HEK293 (cell line): ENCODE data around the gene COL6A1.

Experiments used
- GLI2 ChIP-seq: fragments of 450-650 bp; formaldehyde crosslinking; IDR thresholded peaks from 2 replicates; pipeline ENCODE4; 2017; ENCODE audit warnings: missing biosample characterization, missing genetic modification characterization, low read depth, borderline replicate concordance
- GLIS2 ChIP-seq: fragments of 450-650 bp; formaldehyde crosslinking; IDR thresholded peaks from 2 replicates; pipeline ENCODE4 v1.5.1; 2016; ENCODE audit warnings: missing biosample characterization, missing genetic modification characterization
- HOXA7 ChIP-seq: sonication (generic); formaldehyde crosslinking; IDR thresholded peaks from 2 replicates; pipeline ENCODE4 v1.8.1; 2022; ENCODE audit warnings: missing genetic modification reagents, borderline replicate concordance
- KLF17 ChIP-seq: fragments of 450-650 bp; formaldehyde crosslinking; IDR thresholded peaks from 2 replicates; pipeline ENCODE4 v1.5.1; 2016; ENCODE audit warnings: missing biosample characterization, missing genetic modification characterization
- SALL2 ChIP-seq: fragments of 450-650 bp; formaldehyde crosslinking; IDR thresholded peaks from 2 replicates; pipeline ENCODE4 v1.5.0; 2017; ENCODE audit warnings: missing biosample characterization, mild to moderate bottlenecking, missing genetic modification characterization, borderline replicate concordance
- ZBTB11 ChIP-seq: fragments of 450-650 bp; formaldehyde crosslinking; conservative IDR thresholded peaks from 2 replicates; pipeline ENCODE4 v1.5.1; 2016; ENCODE audit warnings: low read depth, missing biosample characterization, missing genetic modification characterization
- ZBTB48 ChIP-seq: fragments of 450-650 bp; formaldehyde crosslinking; IDR thresholded peaks from 2 replicates; pipeline ENCODE4 v1.5.1; 2016; ENCODE audit warnings: missing biosample characterization, missing genetic modification characterization
- ZFP69B ChIP-seq: fragments of 450-650 bp; formaldehyde crosslinking; IDR thresholded peaks from 2 replicates; pipeline ENCODE4 v1.5.1; 2016; ENCODE audit warnings: missing biosample characterization, missing genetic modification characterization
- ZIC2 ChIP-seq: fragments of 450-650 bp; formaldehyde crosslinking; IDR thresholded peaks from 2 replicates; pipeline ENCODE4 v1.5.1; 2016; ENCODE audit warnings: missing biosample characterization, missing genetic modification characterization
- ZNF133 ChIP-seq: fragments of 450-650 bp; formaldehyde crosslinking; IDR thresholded peaks from 2 replicates; pipeline ENCODE4 v1.5.1; 2016; ENCODE audit warnings: missing biosample characterization, missing genetic modification characterization
- ZNF16 ChIP-seq: fragments of 450-650 bp; formaldehyde crosslinking; IDR thresholded peaks from 2 replicates; pipeline ENCODE4 v1.5.1; 2016; ENCODE audit warnings: low read depth, missing biosample characterization, missing genetic modification characterization
- ZNF175 ChIP-seq: fragments of 450-650 bp; formaldehyde crosslinking; IDR thresholded peaks from 2 replicates; pipeline ENCODE4 v1.5.1; 2016; ENCODE audit warnings: missing biosample characterization, missing genetic modification characterization
- ZNF184 ChIP-seq: fragments of 450-650 bp; IDR thresholded peaks from 2 replicates; pipeline ENCODE4 v1.5.1; 2018; ENCODE audit warnings: missing biosample characterization, mild to moderate bottlenecking, missing genetic modification characterization
- ZNF214 ChIP-seq: fragments of 450-650 bp; formaldehyde crosslinking; IDR thresholded peaks from 2 replicates; pipeline ENCODE4 v1.5.1; 2017; ENCODE audit warnings: missing biosample characterization, mild to moderate bottlenecking, missing genetic modification characterization, borderline replicate concordance
- ZNF221 ChIP-seq: fragments of 450-650 bp; formaldehyde crosslinking; IDR thresholded peaks from 2 replicates; pipeline ENCODE4 v1.5.1; 2017; ENCODE audit warnings: missing biosample characterization, missing genetic modification characterization, borderline replicate concordance
- ZNF292 ChIP-seq: fragments of 450-650 bp; formaldehyde crosslinking; IDR thresholded peaks from 2 replicates; pipeline ENCODE4 v1.5.1; 2016; ENCODE audit warnings: low read depth, missing biosample characterization, missing genetic modification characterization, borderline replicate concordance
- ZNF324 ChIP-seq: fragments of 450-650 bp; formaldehyde crosslinking; IDR thresholded peaks from 2 replicates; pipeline ENCODE4 v1.5.1; 2016; ENCODE audit warnings: missing biosample characterization, missing genetic modification characterization
- ZNF335 ChIP-seq: fragments of 450-650 bp; formaldehyde crosslinking; conservative IDR thresholded peaks from 2 replicates; pipeline ENCODE4 v1.5.1; 2016; ENCODE audit warnings: missing biosample characterization, missing genetic modification characterization
- ZNF394 ChIP-seq: fragments of 450-650 bp; formaldehyde crosslinking; IDR thresholded peaks from 2 replicates; pipeline ENCODE4 v1.5.1; 2016; ENCODE audit warnings: missing biosample characterization, missing genetic modification characterization, mild to moderate bottlenecking, moderate library complexity, borderline replicate concordance
- ZNF423 ChIP-seq: fragments of 450-650 bp; formaldehyde crosslinking; IDR thresholded peaks from 2 replicates; pipeline ENCODE4 v1.5.1; 2016; ENCODE audit warnings: missing biosample characterization, missing genetic modification characterization
- ZNF514 ChIP-seq: fragments of 450-650 bp; formaldehyde crosslinking; IDR thresholded peaks from 2 replicates; pipeline ENCODE4 v1.5.1; 2016; ENCODE audit warnings: missing biosample characterization, missing genetic modification characterization
- ZNF580 ChIP-seq: fragments of 450-650 bp; formaldehyde crosslinking; IDR thresholded peaks from 2 replicates; pipeline ENCODE4 v1.5.1; 2016; ENCODE audit warnings: missing biosample characterization, missing genetic modification characterization
- ZNF596 ChIP-seq: fragments of 450-650 bp; IDR thresholded peaks from 2 replicates; pipeline ENCODE4 v1.5.0; 2018; ENCODE audit warnings: missing biosample characterization, mild to moderate bottlenecking, missing genetic modification characterization, moderate library complexity
- ZNF664 ChIP-seq: fragments of 450-650 bp; formaldehyde crosslinking; IDR thresholded peaks from 2 replicates; pipeline ENCODE4 v1.5.1; 2016; ENCODE audit warnings: missing biosample characterization, missing genetic modification characterization
- ZNF76 ChIP-seq: fragments of 450-650 bp; formaldehyde crosslinking; IDR thresholded peaks from 2 replicates; pipeline ENCODE4; 2016; ENCODE audit warnings: low read depth, missing biosample characterization, missing genetic modification characterization, borderline replicate concordance
- ZXDB ChIP-seq: fragments of 450-650 bp; formaldehyde crosslinking; IDR thresholded peaks from 2 replicates; pipeline ENCODE4 v1.5.1; 2016; ENCODE audit warnings: missing biosample characterization, missing genetic modification characterization
- TF ChIP-seq, protein P1 (sequence below): fragments of 450-650 bp; formaldehyde crosslinking; IDR thresholded peaks from 2 replicates; pipeline ENCODE4 v1.5.1; 2016; ENCODE audit warnings: missing biosample characterization, missing genetic modification characterization
- TF ChIP-seq, protein P2 (sequence below): fragments of 450-650 bp; formaldehyde crosslinking; IDR thresholded peaks from 2 replicates; pipeline ENCODE4 v1.5.1; 2017; ENCODE audit warnings: missing biosample characterization, missing genetic modification characterization
- TF ChIP-seq, protein P3 (sequence below): fragments of 450-650 bp; formaldehyde crosslinking; IDR thresholded peaks from 2 replicates; pipeline ENCODE4 v1.5.0; 2017; ENCODE audit warnings: missing biosample characterization, missing genetic modification characterization, borderline replicate concordance

COL6A1 gene

DNA sequence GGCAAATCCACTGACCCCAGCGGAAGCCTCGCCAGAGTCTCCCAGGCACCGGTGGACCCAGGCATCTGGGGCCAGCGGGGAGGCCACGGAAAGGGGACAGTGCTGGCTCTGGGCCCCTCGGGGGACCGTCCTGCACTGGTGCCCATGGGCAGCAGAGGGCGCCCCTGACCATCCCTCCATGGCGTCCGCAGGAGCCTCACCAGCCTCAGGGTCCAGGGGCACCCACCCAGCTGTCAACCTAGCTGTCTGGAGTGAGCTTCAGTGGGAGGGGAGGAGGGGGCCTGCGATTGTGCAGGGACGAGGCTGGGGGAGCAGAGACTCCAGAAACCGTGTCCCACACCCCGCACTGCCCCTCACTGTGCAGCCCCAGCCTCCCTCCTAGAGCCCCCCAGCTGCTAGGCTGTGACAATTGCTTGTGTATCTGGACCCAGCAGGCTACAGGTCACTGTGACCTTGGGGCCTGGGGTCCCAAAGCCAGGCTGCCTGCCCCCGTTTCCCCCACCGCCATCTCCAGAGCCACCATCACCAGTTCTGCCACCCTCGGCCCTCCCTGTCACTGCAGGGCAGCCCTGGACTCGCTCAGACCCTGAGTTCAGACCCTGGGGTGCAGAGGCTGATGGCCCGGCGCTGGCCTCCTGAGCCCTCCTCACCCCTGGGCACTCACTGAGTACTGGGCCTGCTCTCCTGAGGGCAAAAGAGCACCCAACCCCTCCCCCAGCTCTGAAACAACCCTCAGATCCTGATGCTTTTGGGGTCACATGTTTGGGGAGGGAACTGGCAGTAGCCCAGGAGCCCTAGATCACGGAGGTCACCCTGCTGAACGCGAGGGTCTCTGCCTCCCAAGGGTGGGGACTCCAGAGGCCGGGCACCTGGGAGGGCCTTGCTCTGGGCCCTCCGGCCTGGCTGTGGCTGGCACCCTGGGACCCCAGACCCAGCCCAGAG lies 10.6 kb upstream of the COL6A1 start (continued):
- peak; percentile 24; the same call in 1 of the 2 replicates for TF ChIP-seq ZNF76 (tag by site-specific recombination)
- TF ChIP-seq, protein P1, sequence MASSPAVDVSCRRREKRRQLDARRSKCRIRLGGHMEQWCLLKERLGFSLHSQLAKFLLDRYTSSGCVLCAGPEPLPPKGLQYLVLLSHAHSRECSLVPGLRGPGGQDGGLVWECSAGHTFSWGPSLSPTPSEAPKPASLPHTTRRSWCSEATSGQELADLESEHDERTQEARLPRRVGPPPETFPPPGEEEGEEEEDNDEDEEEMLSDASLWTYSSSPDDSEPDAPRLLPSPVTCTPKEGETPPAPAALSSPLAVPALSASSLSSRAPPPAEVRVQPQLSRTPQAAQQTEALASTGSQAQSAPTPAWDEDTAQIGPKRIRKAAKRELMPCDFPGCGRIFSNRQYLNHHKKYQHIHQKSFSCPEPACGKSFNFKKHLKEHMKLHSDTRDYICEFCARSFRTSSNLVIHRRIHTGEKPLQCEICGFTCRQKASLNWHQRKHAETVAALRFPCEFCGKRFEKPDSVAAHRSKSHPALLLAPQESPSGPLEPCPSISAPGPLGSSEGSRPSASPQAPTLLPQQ (tag by site-specific recombination) = peak; percentile 84
- no peak for TF ChIP-seq GLI2
- no peak for TF ChIP-seq ZNF514 (tag by site-specific recombination)
- TF ChIP-seq, protein P2, sequence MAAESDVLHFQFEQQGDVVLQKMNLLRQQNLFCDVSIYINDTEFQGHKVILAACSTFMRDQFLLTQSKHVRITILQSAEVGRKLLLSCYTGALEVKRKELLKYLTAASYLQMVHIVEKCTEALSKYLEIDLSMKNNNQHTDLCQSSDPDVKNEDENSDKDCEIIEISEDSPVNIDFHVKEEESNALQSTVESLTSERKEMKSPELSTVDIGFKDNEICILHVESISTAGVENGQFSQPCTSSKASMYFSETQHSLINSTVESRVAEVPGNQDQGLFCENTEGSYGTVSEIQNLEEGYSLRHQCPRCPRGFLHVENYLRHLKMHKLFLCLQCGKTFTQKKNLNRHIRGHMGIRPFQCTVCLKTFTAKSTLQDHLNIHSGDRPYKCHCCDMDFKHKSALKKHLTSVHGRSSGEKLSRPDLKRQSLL (tag by site-specific recombination) = no peak
- TF ChIP-seq ZNF221 = no peak
- peak; percentile 74 for TF ChIP-seq GLIS2 (tag by site-specific recombination)
- TF ChIP-seq ZNF423 (tag by site-specific recombination) = 0 out of 2 replicates have a peak, but pooled peaks have one; percentile 15
- no peak for TF ChIP-seq ZBTB11 (tag by site-specific recombination)
- TF ChIP-seq ZIC2 = peak; percentile 65
- TF ChIP-seq ZNF324 (tag by site-specific recombination) = 0 out of 2 replicates have a peak, but pooled peaks have one; percentile 42
- no peak for TF ChIP-seq ZNF16 (tag by site-specific recombination)
- no peak for TF ChIP-seq ZNF664
- no peak for TF ChIP-seq ZNF335
- no peak for TF ChIP-seq HOXA7 (CRISPR knock-in tag)
- peak; percentile 44; the same call in 1 of the 2 replicates for TF ChIP-seq ZNF394 (tag by site-specific recombination)
- no peak for TF ChIP-seq ZNF175 (tag by site-specific recombination)
- TF ChIP-seq ZNF292 (tag by site-specific recombination) = no peak
- TF ChIP-seq ZNF214 (tag by site-specific recombination) = no peak
- no peak; the same call in none of the 2 replicates for TF ChIP-seq KLF17 (tag by site-specific recombination)
- TF ChIP-seq SALL2 (tag by site-specific recombination) = no peak
- TF ChIP-seq ZNF596 = no peak
- TF ChIP-seq ZFP69B (tag by site-specific recombination) = peak; percentile 81
- TF ChIP-seq ZXDB (tag by site-specific recombination) = no peak; the same call in 1 of the 2 replicates
- TF ChIP-seq, protein P3, sequence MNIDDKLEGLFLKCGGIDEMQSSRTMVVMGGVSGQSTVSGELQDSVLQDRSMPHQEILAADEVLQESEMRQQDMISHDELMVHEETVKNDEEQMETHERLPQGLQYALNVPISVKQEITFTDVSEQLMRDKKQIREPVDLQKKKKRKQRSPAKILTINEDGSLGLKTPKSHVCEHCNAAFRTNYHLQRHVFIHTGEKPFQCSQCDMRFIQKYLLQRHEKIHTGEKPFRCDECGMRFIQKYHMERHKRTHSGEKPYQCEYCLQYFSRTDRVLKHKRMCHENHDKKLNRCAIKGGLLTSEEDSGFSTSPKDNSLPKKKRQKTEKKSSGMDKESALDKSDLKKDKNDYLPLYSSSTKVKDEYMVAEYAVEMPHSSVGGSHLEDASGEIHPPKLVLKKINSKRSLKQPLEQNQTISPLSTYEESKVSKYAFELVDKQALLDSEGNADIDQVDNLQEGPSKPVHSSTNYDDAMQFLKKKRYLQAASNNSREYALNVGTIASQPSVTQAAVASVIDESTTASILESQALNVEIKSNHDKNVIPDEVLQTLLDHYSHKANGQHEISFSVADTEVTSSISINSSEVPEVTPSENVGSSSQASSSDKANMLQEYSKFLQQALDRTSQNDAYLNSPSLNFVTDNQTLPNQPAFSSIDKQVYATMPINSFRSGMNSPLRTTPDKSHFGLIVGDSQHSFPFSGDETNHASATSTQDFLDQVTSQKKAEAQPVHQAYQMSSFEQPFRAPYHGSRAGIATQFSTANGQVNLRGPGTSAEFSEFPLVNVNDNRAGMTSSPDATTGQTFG (tag by site-specific recombination) = no peak
- no peak for TF ChIP-seq ZNF184 (tag by site-specific recombination)
- TF ChIP-seq ZNF133 (tag by site-specific recombination) = no peak
- peak; percentile 53 for TF ChIP-seq ZBTB48
- TF ChIP-seq ZNF580 (tag by site-specific recombination) = no peak
